Raji (cell line): Measurements from ENCODE around the gene ADCY1.

Experiments used
- POLR2A ChIP-seq: IDR thresholded peaks from 2 replicates; pipeline ENCODE4 v1.6.1; 2011; ENCODE audit warnings: low read depth, low read length, control low read depth; ENCODE audit not compliant: insufficient read depth

The ADCY1 gene

GRCh38 chr7:45586542-45587520, 12.7 kb downstream of the ADCY1 start:
- TF ChIP-seq POLR2A, result no peak

- TF ChIP-seq POLR2A, result no peak
Measured at GRCh38 chr7:45588466-45588865, 14.3 kb downstream of the ADCY1 start.

GRCh38 chr7:45589061-45589460, 14.9 kb downstream of the ADCY1 start:
- no peak for TF ChIP-seq POLR2A

- TF ChIP-seq POLR2A, result no peak
Measured at GRCh38 chr7:45589915-45590678, 15.9 kb downstream of the ADCY1 start.

GRCh38 chr7:45590679-45591057, 16.5 kb downstream of the ADCY1 start:
- no peak for TF ChIP-seq POLR2A

- TF ChIP-seq POLR2A, result no peak
Measured at GRCh38 chr7:45591101-45591906, 17.1 kb downstream of the ADCY1 start.

- no peak for TF ChIP-seq POLR2A
Measured at GRCh38 chr7:45592230-45592991, 18.2 kb downstream of the ADCY1 start.

GRCh38 chr7:45593121-45593541, 19.0 kb downstream of the ADCY1 start:
- no peak for TF ChIP-seq POLR2A

GRCh38 chr7:45593877-45594276, 19.7 kb downstream of the ADCY1 start:
- TF ChIP-seq POLR2A, result no peak

GRCh38 chr7:45594745-45595535, 20.8 kb downstream of the ADCY1 start:
- TF ChIP-seq POLR2A, result no peak

GRCh38 chr7:45595809-45596664, 21.9 kb downstream of the ADCY1 start:
- no peak for TF ChIP-seq POLR2A

- TF ChIP-seq POLR2A, result no peak
Measured at GRCh38 chr7:45596665-45597095, 22.5 kb downstream of the ADCY1 start.
